ENCODE results near the gene TGFB2. TPM values are rescaled to one million over a fixed set of nuclear protein-coding genes. Genes with fewer than 3 reads are reported as not detected.
A peak's percentile ranks its signal among the peaks of the same experiment; 100 is the strongest.

TGFB2 gene
- total RNA-seq, 4 donors from 2014 or later: 5.3 to 12.6 (median 6.1) TPM

- H3K27me3 ChIP-seq: no peaks in the 10 kb centered on the region
- no peaks in the 10 kb centered on the region for H3K36me3 ChIP-seq
- no peaks in the 10 kb centered on the region for H3K9me3 ChIP-seq
- H3K27ac ChIP-seq (replicated peaks in 1 of 4): peak overlapping the region in 1 of 4 donors; percentile 23
- TF ChIP-seq POLR2AphosphoS5 (IDR thresholded peaks at IDR 0.05) (no peak), POLR2A (IDR thresholded peaks at IDR 0.05; ENCODE audit: low read depth) (no peak)
- TF ChIP-seq, protein P1, sequence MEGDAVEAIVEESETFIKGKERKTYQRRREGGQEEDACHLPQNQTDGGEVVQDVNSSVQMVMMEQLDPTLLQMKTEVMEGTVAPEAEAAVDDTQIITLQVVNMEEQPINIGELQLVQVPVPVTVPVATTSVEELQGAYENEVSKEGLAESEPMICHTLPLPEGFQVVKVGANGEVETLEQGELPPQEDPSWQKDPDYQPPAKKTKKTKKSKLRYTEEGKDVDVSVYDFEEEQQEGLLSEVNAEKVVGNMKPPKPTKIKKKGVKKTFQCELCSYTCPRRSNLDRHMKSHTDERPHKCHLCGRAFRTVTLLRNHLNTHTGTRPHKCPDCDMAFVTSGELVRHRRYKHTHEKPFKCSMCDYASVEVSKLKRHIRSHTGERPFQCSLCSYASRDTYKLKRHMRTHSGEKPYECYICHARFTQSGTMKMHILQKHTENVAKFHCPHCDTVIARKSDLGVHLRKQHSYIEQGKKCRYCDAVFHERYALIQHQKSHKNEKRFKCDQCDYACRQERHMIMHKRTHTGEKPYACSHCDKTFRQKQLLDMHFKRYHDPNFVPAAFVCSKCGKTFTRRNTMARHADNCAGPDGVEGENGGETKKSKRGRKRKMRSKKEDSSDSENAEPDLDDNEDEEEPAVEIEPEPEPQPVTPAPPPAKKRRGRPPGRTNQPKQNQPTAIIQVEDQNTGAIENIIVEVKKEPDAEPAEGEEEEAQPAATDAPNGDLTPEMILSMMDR (IDR thresholded peaks at IDR 0.05): no peak
- WGBS: 79% methylated on average over 5 of the region's 5 CpGs
- H3K4me3 ChIP-seq: no peak overlapping the region
- peaks cover 0 to 13% (median 5%) of the 10 kb centered on the region in 4 donors for H3K4me1 ChIP-seq
- DNase-seq (ENCODE audit: extremely low spot score): no peak
- intact Hi-C loops (cut with DNase I): no loop called here
These were observed 80.7 kb downstream of the TGFB2 start for GRCh38 chr1:218425647-218426342.

DNA sequence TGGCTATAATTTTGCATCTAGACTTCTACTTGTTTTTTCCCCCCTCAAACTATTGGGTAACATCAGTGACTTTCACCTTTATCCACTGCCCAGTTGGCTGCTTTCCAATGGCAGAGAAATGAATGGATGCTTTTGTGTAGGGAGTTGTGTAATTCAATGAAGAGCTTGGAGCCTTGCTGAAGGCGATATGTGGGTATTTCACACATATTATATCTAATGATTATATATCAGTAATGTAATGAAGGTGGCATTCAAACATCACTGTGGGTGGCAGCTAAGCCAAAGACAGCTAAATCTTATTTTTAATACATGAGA lies 81.2 kb downstream of the TGFB2 start:
- peak overlapping the region in 1 of 4 donors; percentile 23 for H3K27ac ChIP-seq (replicated peaks in 1 of 4)
- TF ChIP-seq, protein P1 (IDR thresholded peaks at IDR 0.05): no peak
- TF ChIP-seq POLR2AphosphoS5 (IDR thresholded peaks at IDR 0.05): no peak
- no peak overlapping the region for H3K4me3 ChIP-seq
- no peaks in the 10 kb centered on the region for H3K36me3 ChIP-seq
- H3K4me1 ChIP-seq: peaks cover 0 to 18% (median 7%) of the 10 kb centered on the region in 4 donors
- no peaks in the 10 kb centered on the region for H3K9me3 ChIP-seq
- no peak for DNase-seq (ENCODE audit: extremely low spot score)
- H3K27me3 ChIP-seq: no peaks in the 10 kb centered on the region
- intact Hi-C loops (cut with DNase I): no loop called here
- WGBS: 87% methylated on average over 1 of the region's 1 CpG

DNA sequence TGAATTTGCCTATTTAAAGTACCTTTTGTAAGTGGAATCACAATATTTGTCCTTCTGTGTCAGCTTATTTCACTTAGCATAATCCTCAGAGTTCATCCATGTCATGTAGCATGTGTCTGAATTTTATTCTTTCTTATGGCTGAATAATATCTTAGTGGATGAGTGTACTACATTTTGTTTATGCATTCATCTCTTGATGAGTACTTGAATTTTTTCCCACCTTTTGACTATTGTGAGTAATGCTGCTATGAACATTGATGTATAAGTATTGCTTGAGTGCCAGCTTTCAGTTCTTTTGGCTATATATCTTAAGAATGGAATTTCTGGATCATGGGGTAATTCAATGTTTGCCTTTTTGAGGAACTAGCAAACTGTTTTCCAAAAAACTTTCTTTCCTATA lies 84.2 kb downstream of the TGFB2 start:
- TF ChIP-seq, protein P1 (IDR thresholded peaks at IDR 0.05): no peak
- TF ChIP-seq POLR2A (IDR thresholded peaks at IDR 0.05; ENCODE audit: low read depth): no peak
- TF ChIP-seq POLR2AphosphoS5 (IDR thresholded peaks at IDR 0.05): no peak
- no peak for TF ChIP-seq EP300 (IDR thresholded peaks at IDR 0.05)
- H3K4me1 ChIP-seq: peaks cover 0 to 30% (median 17%) of the 10 kb centered on the region in 4 donors

GRCh38 chr1:218430346-218430745 lies 85.2 kb downstream of the TGFB2 start:
- Histone ChIP-seq H3K27me3 (no peaks in the 10 kb centered on the region), H3K27ac (replicated peaks in 1 of 4) (peak overlapping the region in 1 of 4 donors; percentile 36), H3K4me1 (peaks cover 0 to 30% (median 17%) of the 10 kb centered on the region in 4 donors), H3K4me3 (no peak overlapping the region), H3K36me3 (peaks cover 0 to 5% (median 2%) of the 10 kb centered on the region in 4 donors), H3K9me3 (no peaks in the 10 kb centered on the region)
- intact Hi-C loops (cut with DNase I): no loop called here
- TF ChIP-seq POLR2AphosphoS5 (IDR thresholded peaks at IDR 0.05) (no peak), POLR2A (IDR thresholded peaks at IDR 0.05; ENCODE audit: low read depth) (no peak), EP300 (IDR thresholded peaks at IDR 0.05) (no peak)
- TF ChIP-seq, protein P1 (IDR thresholded peaks at IDR 0.05): no peak
- no peak for DNase-seq (ENCODE audit: extremely low spot score)
- 93% methylated on average over 1 of the region's 1 CpG for WGBS

More for the DNA sequence above, 84.2 kb downstream of the TGFB2 start:
- Histone ChIP-seq H3K9me3 (no peaks in the 10 kb centered on the region), H3K4me3 (no peak overlapping the region), H3K36me3 (no peaks in the 10 kb centered on the region), H3K27ac (replicated peaks in 1 of 4) (no peak overlapping the region), H3K27me3 (no peaks in the 10 kb centered on the region)
- DNase-seq (ENCODE audit: extremely low spot score): no peak
- intact Hi-C loops (cut with DNase I): no loop called here

GRCh38 chr1:218430822-218431221 lies 85.7 kb downstream of the TGFB2 start:
- no peak for DNase-seq (ENCODE audit: extremely low spot score)
- H3K27me3 ChIP-seq: no peaks in the 10 kb centered on the region
- peak overlapping the region in 1 of 4 donors; percentile 36 for H3K27ac ChIP-seq (replicated peaks in 1 of 4)
- no peaks in the 10 kb centered on the region for H3K9me3 ChIP-seq
- peaks cover 0 to 8% (median 2%) of the 10 kb centered on the region in 4 donors for H3K36me3 ChIP-seq
- intact Hi-C loops (cut with DNase I): no loop called here
- 58% methylated on average over 2 of the region's 2 CpGs for WGBS
- H3K4me3 ChIP-seq: no peak overlapping the region
- TF ChIP-seq POLR2AphosphoS5 (IDR thresholded peaks at IDR 0.05): peak in 1 of 2 donors; percentile 19
- TF ChIP-seq, protein P1 (IDR thresholded peaks at IDR 0.05): no peak
- H3K4me1 ChIP-seq: peaks cover 0 to 29% (median 17%) of the 10 kb centered on the region in 4 donors
